HEK293 (cell line): ENCODE measurements around the gene CCDC117.
"Not testable (repeated sequence)": the region's sequence is repeated elsewhere in the genome, so short reads cannot be mapped to it uniquely, and the experiment has no call there.

ENCODE experiments used
- CTCF ChIA-PET: fragments of 350-600 bp; formaldehyde crosslinking; extraction: SDS; loops from one replicate; lab custom pipeline; 2021; ENCODE audit warnings: antibody characterized with exemption; lab: Yijun Ruan, JAX
- POLR2A ChIA-PET: fragments of 300-600 bp; formaldehyde crosslinking; extraction: SDS; loops from one replicate; lab custom pipeline; 2020; ENCODE audit warnings: antibody characterized with exemption, inconsistent platforms; lab: Yijun Ruan, JAX
- H3K27ac ChIP-seq: fragments of 200-500 bp; sonication (Bioruptor generic); 2 replicates; pipeline ENCODE4 v1.5.1; 2014; ENCODE audit warnings: low read depth, low read length, control low read depth, inconsistent platforms; ENCODE audit errors: extremely low read depth
- H3K36me3 ChIP-seq, 2 experiments: fragments of 200-500 bp in 1 of 2; sonication (Bioruptor generic) in 1 of 2; 1 replicate in 1 of 2; 2 replicates in 1 of 2; pipeline ENCODE4 v1.5.1; 2014 to 2017; ENCODE audit warnings: inconsistent platforms in 2 of 2, low read length in 2 of 2; ENCODE audit not compliant: control insufficient read depth in 2 of 2, insufficient read depth in 1 of 2
- H3K4me1 ChIP-seq: fragments of 200-500 bp; sonication (Bioruptor generic); 2 replicates; pipeline ENCODE4 v1.5.1; 2014; ENCODE audit warnings: mild to moderate bottlenecking, low read length, inconsistent platforms; ENCODE audit not compliant: control insufficient read depth, insufficient read depth
- H3K4me3 ChIP-seq: 2 replicates; pipeline ENCODE4 v1.5.1; 2011; ENCODE audit warnings: low read depth, mild to moderate bottlenecking, control low read depth, low read length, moderate library complexity
- H3K9me3 ChIP-seq: fragments of 200-500 bp; sonication (Bioruptor generic); 2 replicates; pipeline ENCODE4 v1.5.1; 2014; ENCODE audit warnings: low read depth, low read length, inconsistent platforms; ENCODE audit not compliant: control insufficient read depth, insufficient read depth
- GLI2 ChIP-seq: fragments of 450-650 bp; formaldehyde crosslinking; IDR thresholded peaks from 2 replicates; pipeline ENCODE4; 2017; ENCODE audit warnings: missing biosample characterization, missing genetic modification characterization, low read depth, borderline replicate concordance
- GLI4 ChIP-seq: fragments of 450-650 bp; formaldehyde crosslinking; IDR thresholded peaks from 2 replicates; pipeline ENCODE4 v1.5.1; 2016; ENCODE audit warnings: missing biosample characterization, missing genetic modification characterization
- HOXA7 ChIP-seq: sonication (generic); formaldehyde crosslinking; IDR thresholded peaks from 2 replicates; pipeline ENCODE4 v1.8.1; 2022; ENCODE audit warnings: missing genetic modification reagents, borderline replicate concordance
- KLF16 ChIP-seq: fragments of 450-650 bp; formaldehyde crosslinking; IDR thresholded peaks from 2 replicates; pipeline ENCODE4 v1.5.1; 2017; ENCODE audit warnings: missing biosample characterization, missing genetic modification characterization
- KLF8 ChIP-seq: fragments of 450-650 bp; formaldehyde crosslinking; IDR thresholded peaks from 2 replicates; pipeline ENCODE4 v1.5.1; 2016; ENCODE audit warnings: missing biosample characterization, missing genetic modification characterization
- PRDM10 ChIP-seq: fragments of 450-650 bp; formaldehyde crosslinking; IDR thresholded peaks from 2 replicates; pipeline ENCODE4 v1.5.1; 2016; ENCODE audit warnings: missing biosample characterization, missing genetic modification characterization
- TRIM28 ChIP-seq: IDR thresholded peaks from 2 replicates; pipeline ENCODE4 v1.6.1; 2011; ENCODE audit warnings: low read length, control low read depth, borderline replicate concordance
- ZBTB17 ChIP-seq: fragments of 450-650 bp; formaldehyde crosslinking; IDR thresholded peaks from 2 replicates; pipeline ENCODE4 v1.5.1; 2016; ENCODE audit warnings: missing biosample characterization, missing genetic modification characterization
- ZNF114 ChIP-seq: fragments of 450-650 bp; formaldehyde crosslinking; IDR thresholded peaks from 2 replicates; pipeline ENCODE4 v1.5.0; 2017; ENCODE audit warnings: missing biosample characterization, missing genetic modification characterization
- ZNF157 ChIP-seq: fragments of 450-650 bp; formaldehyde crosslinking; IDR thresholded peaks from 2 replicates; pipeline ENCODE4 v1.5.1; 2016; ENCODE audit warnings: missing biosample characterization, missing genetic modification characterization
- ZNF202 ChIP-seq: fragments of 450-650 bp; formaldehyde crosslinking; IDR thresholded peaks from 2 replicates; pipeline ENCODE4 v1.5.1; 2016; ENCODE audit warnings: missing biosample characterization, missing genetic modification characterization, borderline replicate concordance
- ZNF211 ChIP-seq: fragments of 450-650 bp; formaldehyde crosslinking; IDR thresholded peaks from 2 replicates; pipeline ENCODE4 v1.5.1; 2016; ENCODE audit warnings: low read depth, missing biosample characterization, missing genetic modification characterization
- ZNF391 ChIP-seq: fragments of 450-650 bp; formaldehyde crosslinking; IDR thresholded peaks from 2 replicates; pipeline ENCODE4 v1.5.1; 2016; ENCODE audit warnings: low read depth, missing biosample characterization, missing genetic modification characterization, borderline replicate concordance
- ZNF529 ChIP-seq: fragments of 450-650 bp; formaldehyde crosslinking; IDR thresholded peaks from 2 replicates; pipeline ENCODE4 v1.5.1; 2017; ENCODE audit warnings: missing genetic modification characterization, missing biosample characterization; ENCODE audit not compliant: insufficient replicate concordance
- ZNF677 ChIP-seq: fragments of 450-650 bp; IDR thresholded peaks from 2 replicates; pipeline ENCODE4 v1.5.0; 2018; ENCODE audit warnings: missing biosample characterization, mild to moderate bottlenecking, missing genetic modification characterization, moderate library complexity
- ZSCAN23 ChIP-seq: fragments of 450-650 bp; formaldehyde crosslinking; IDR thresholded peaks from 2 replicates; pipeline ENCODE4 v1.5.1; 2016; ENCODE audit warnings: missing biosample characterization, missing genetic modification characterization
- TF ChIP-seq, protein P1 (sequence below): fragments of 450-650 bp; formaldehyde crosslinking; IDR thresholded peaks from 2 replicates; pipeline ENCODE4 v1.5.1; 2016; ENCODE audit warnings: missing biosample characterization, missing genetic modification characterization
- TF ChIP-seq, protein P2 (sequence below): fragments of 450-650 bp; formaldehyde crosslinking; IDR thresholded peaks from 2 replicates; pipeline ENCODE4 v1.5.1; 2016; ENCODE audit warnings: missing biosample characterization, missing genetic modification characterization

The CCDC117 gene

DNA sequence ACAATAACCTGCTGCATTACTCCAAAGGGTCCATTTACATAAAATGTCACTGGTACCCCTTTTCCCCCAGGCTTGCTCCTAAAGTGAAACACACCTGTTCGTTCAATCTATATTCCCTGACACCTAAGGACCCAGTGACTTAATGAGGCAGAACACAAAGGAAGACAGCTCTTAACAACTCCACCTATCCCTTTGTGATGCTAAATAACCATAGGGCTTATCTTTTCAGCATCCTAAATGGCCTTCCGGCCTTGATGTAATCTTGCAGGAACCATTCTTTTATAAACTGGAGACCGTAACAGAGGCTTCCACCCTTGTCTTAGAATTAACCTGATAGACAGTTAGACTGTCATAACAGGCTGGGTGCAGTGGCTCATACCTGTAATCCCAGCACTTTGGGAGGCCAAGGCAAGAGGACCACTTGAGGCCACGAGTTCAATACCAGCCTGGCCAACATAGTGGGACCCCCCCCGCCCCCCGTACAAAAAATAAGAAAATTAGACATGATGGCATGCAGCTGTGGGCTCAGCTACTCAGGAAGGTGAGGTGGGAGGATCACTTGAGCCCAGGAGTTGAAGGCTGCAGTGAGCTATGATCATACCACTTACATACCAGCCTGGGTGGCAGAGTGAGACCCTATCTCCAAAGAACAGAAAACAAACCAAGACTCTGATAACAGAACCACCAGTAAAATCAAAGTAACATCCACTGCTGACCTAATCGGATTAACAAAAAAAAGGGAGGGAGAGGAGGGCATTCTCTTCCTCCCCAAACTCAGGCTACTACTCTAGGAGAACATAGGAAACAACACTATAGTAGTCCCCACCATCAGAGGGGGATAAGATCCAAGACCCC, 36.0 kb upstream of the CCDC117 start:
- TF ChIP-seq ZBTB17 (tag by site-specific recombination) (no peak), ZSCAN23 (tag by site-specific recombination) (no peak), GLI2 (no peak), HOXA7 (CRISPR knock-in tag) (no peak), ZNF677 (tag by site-specific recombination) (no peak), PRDM10 (tag by site-specific recombination) (peak; percentile 64), ZNF529 (tag by site-specific recombination) (no peak), ZNF114 (tag by site-specific recombination) (no peak)
- TF ChIP-seq, all 188 proteins: peak for 1
- Histone ChIP-seq H3K9me3 (no peaks in the 10 kb centered on the region), H3K4me1 (no peaks in the 10 kb centered on the region), H3K4me3 (no peak overlapping the region), H3K27ac (no peak overlapping the region), H3K36me3 (peaks cover 24 to 29% of the 10 kb centered on the region in 2 experiments; a peak in 2 of 3 replicates)
- CTCF ChIA-PET, result no interaction called here
- POLR2A ChIA-PET, result no interaction called here

DNA sequence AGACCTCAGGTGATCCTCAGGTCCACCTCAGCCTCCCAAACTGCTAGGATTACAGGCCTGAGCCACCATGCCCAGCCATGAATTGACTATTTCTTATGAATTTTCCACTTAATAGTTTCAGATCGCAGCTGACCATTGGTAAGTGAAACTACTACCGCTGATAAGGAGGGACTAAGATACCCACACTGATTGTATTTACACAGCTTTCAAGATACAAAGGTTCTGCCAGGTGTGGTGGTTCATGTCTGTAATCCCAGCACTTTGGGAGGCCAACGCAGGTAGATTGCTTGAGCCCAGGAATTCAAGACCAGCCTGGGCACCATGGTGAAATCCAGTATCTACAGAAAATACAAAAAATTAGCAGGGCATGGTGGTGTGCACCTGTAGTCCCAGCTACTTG, 34.8 kb upstream of the CCDC117 start:
- H3K9me3 ChIP-seq, result no peaks in the 10 kb centered on the region
- CTCF ChIA-PET, result interaction anchor here (0.6 kb wide), 1 partner anchor 62 kb away, joined by 4 read pairs; no protein-coding TSS in a partner anchor

DNA sequence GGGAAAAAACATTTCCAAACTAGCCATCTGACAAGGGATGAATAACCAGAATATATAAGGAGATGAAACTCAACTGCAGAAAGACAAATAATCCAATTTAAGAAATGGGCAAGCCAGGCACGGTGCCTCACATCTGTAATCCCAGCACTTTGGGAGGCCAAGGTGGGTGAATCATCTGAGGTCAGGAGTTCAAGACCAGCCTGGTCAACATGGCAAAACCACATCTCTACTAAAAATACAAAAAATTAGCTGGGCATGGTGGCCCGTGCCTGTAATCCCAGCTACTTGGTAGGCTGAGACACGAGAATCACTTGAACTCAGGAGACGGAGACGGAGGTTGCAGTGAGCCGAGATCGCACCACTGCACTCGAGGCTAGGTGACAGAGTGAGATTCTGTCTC, 33.6 kb upstream of the CCDC117 start:
- H3K27ac ChIP-seq, H3K9me3 ChIP-seq, POLR2A ChIA-PET, H3K4me3 ChIP-seq, H3K4me1 ChIP-seq: not testable (repeated sequence)
- CTCF ChIA-PET, result interaction anchor here (0.5 to 0.7 kb wide), 2 partner anchors 51 to 226 kb away, joined by 3 read pairs; no protein-coding TSS in a partner anchor
- peaks cover 9 to 23% of the 10 kb centered on the region in 2 experiments; a peak in 2 of 3 replicates for H3K36me3 ChIP-seq

More for the DNA sequence above, 34.8 kb upstream of the CCDC117 start:
- Histone ChIP-seq H3K27ac (no peak overlapping the region), H3K4me3 (no peak overlapping the region), H3K36me3 (peaks cover 15 to 28% of the 10 kb centered on the region in 2 experiments; a peak in 2 of 3 replicates), H3K4me1 (no peaks in the 10 kb centered on the region)
- TF ChIP-seq, protein P1, sequence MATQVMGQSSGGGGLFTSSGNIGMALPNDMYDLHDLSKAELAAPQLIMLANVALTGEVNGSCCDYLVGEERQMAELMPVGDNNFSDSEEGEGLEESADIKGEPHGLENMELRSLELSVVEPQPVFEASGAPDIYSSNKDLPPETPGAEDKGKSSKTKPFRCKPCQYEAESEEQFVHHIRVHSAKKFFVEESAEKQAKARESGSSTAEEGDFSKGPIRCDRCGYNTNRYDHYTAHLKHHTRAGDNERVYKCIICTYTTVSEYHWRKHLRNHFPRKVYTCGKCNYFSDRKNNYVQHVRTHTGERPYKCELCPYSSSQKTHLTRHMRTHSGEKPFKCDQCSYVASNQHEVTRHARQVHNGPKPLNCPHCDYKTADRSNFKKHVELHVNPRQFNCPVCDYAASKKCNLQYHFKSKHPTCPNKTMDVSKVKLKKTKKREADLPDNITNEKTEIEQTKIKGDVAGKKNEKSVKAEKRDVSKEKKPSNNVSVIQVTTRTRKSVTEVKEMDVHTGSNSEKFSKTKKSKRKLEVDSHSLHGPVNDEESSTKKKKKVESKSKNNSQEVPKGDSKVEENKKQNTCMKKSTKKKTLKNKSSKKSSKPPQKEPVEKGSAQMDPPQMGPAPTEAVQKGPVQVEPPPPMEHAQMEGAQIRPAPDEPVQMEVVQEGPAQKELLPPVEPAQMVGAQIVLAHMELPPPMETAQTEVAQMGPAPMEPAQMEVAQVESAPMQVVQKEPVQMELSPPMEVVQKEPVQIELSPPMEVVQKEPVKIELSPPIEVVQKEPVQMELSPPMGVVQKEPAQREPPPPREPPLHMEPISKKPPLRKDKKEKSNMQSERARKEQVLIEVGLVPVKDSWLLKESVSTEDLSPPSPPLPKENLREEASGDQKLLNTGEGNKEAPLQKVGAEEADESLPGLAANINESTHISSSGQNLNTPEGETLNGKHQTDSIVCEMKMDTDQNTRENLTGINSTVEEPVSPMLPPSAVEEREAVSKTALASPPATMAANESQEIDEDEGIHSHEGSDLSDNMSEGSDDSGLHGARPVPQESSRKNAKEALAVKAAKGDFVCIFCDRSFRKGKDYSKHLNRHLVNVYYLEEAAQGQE (tag by site-specific recombination), result no peak
- no peak for TF ChIP-seq ZNF211 (tag by site-specific recombination)
- TF ChIP-seq, protein P2, sequence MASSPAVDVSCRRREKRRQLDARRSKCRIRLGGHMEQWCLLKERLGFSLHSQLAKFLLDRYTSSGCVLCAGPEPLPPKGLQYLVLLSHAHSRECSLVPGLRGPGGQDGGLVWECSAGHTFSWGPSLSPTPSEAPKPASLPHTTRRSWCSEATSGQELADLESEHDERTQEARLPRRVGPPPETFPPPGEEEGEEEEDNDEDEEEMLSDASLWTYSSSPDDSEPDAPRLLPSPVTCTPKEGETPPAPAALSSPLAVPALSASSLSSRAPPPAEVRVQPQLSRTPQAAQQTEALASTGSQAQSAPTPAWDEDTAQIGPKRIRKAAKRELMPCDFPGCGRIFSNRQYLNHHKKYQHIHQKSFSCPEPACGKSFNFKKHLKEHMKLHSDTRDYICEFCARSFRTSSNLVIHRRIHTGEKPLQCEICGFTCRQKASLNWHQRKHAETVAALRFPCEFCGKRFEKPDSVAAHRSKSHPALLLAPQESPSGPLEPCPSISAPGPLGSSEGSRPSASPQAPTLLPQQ (tag by site-specific recombination), result no peak
- TF ChIP-seq ZNF391 (tag by site-specific recombination), result no peak
- no peak for TF ChIP-seq ZNF157 (tag by site-specific recombination)
- no peak for TF ChIP-seq KLF16
- no peak for TF ChIP-seq ZNF202 (tag by site-specific recombination)
- no peak for TF ChIP-seq TRIM28
- no peak for TF ChIP-seq KLF8 (tag by site-specific recombination)
- TF ChIP-seq ZBTB17 (tag by site-specific recombination), result no peak
- TF ChIP-seq GLI4 (tag by site-specific recombination), result no peak
- TF ChIP-seq, all 188 proteins: peak for 0
- POLR2A ChIA-PET, result no interaction called here
